ENCODE data around the gene BECN2.

Gene BECN2, protein sequence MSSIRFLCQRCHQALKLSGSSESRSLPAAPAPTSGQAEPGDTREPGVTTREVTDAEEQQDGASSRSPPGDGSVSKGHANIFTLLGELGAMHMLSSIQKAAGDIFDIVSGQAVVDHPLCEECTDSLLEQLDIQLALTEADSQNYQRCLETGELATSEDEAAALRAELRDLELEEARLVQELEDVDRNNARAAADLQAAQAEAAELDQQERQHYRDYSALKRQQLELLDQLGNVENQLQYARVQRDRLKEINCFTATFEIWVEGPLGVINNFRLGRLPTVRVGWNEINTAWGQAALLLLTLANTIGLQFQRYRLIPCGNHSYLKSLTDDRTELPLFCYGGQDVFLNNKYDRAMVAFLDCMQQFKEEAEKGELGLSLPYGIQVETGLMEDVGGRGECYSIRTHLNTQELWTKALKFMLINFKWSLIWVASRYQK

DNA sequence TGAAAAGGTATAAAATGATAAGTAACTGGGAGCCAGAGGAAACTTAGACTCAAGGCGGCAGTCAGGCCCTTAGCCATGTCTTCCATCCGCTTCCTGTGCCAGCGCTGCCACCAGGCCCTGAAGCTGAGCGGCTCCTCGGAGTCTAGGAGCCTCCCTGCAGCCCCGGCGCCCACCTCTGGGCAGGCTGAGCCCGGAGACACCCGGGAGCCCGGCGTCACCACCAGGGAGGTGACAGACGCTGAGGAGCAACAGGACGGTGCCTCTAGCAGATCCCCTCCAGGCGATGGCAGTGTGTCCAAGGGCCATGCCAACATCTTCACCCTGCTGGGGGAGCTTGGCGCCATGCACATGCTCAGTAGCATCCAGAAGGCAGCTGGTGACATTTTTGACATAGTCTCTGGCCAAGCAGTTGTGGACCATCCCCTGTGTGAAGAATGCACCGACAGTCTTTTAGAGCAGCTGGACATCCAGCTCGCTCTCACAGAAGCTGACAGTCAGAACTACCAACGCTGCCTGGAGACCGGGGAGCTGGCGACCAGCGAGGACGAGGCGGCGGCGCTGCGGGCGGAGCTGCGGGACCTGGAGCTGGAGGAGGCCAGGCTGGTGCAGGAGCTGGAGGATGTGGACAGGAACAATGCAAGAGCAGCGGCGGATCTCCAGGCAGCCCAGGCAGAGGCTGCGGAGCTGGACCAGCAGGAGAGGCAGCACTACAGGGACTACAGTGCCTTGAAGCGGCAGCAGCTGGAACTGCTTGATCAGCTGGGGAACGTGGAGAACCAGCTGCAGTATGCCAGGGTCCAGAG is at the start of gene BECN2:
Gene BECN2 (plus strand): TSS at position 76 of the 803 bp plus-strand sequence. CDS start 0 bp downstream, at position 76.
- no peak for DNase-seq

DNA sequence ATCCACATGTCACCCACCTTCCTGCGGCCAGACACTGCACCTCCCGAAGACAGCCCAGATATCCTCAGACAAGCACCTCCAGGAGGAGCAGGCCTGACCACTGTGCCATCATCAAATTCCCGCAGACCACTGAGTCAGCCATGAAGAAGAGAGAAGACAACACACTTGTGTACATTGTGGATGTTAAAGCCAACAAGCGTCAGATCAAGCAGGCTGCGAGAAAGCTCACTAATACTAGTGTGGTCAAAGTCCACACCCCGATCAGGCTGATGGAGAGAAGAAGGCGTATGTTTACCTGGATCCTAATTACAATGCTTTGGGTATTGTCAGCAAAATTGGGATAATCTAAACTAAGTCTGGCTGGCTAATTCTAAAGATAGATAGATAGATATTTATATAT is 41.4 kb upstream of the BECN2 start:
- DNase-seq = no peak

DNA sequence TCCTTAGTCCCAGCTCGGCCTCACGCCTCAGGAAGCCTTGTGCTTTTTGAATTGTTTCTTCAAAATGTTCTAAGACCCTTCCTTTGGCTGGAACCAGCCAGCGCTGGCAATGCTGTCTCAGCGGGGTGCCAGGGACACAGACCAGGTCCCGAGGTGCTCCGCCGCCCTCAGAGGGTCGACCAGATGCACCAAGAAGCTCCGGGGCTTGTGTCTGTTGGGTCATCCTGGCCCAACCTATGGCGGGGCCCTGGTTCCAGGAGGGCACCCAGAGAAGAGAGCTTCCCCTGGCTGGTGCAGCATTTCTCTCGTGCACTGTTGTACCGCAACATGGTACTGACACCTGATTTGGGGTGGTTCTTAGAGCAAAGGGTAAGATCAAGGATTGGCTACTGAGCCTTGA is 40.1 kb upstream of the BECN2 start:
- DNase-seq = no peak

DNA sequence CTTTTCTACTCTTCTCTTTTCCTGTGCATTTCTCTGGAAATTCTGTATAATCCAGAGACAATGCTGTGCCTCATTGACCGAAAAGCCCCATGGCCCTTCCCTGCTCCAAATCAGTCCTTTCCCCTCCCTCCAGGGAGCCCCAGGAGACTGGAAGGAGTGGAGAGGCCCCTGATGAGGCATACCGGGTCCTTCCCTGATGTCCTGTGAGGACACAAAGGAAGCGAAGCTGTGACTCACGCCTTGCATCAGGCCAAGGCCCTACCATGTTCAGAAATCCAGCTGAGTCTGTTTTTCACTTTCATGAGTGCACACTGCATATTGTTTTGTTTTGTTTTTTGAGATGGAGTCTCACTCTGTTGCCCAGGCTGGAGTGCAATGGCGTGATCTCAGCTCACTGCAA is 38.7 kb upstream of the BECN2 start:
- DNase-seq = no peak

DNA sequence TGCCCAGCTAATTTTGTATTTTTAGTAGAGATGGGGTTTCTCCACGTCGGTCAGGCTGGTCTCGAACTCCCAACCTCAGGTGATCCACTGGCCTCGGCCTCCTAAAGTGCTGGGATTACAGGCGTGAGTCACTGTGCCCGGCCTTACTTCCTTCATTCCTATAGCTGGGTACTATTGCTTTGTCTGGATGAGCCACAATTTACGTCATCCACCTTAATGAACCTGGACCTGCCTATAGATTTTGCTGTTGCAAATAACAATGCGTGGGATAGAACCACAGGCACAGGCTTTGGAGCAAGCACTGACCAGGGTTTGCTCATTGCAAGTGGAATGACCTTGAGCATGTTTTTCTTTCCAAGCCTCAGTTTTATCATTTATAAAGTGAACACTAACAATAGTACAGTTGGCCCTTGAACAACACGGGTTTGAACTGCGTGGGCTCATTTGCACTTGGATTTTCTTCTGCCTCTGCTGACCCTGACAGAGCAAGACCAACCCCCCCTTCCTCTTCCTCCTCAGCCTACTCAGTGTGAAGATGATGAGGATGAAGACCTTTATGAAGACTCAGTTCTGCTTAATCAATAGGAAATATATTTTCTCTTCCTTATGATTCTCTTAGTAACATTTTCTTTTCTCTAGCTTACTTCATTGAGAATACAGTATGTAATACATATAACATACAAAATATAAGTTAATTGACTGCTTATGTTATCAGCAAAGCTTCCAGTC is 33.3 kb upstream of the BECN2 start:
- no peak for DNase-seq

DNA sequence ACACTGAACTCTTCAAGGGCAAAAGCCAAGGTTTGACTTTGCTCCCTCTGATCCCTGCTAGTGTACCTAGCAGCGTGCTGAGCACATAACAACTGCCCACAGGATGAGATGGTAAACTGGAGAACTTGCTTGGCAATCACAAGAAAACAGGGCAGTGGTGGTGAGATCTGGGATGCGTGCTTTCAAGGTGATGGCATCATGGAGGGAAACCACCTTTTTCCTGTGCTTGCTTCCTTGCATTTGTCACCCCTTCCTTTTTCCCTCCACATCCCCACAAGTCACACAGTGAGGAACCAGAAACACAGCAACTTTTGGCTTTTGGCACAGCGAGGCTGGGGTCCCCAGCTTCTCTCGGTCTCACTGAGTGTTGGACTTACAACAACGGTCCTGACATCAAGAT is 31.4 kb upstream of the BECN2 start:
- DNase-seq = no peak

DNA sequence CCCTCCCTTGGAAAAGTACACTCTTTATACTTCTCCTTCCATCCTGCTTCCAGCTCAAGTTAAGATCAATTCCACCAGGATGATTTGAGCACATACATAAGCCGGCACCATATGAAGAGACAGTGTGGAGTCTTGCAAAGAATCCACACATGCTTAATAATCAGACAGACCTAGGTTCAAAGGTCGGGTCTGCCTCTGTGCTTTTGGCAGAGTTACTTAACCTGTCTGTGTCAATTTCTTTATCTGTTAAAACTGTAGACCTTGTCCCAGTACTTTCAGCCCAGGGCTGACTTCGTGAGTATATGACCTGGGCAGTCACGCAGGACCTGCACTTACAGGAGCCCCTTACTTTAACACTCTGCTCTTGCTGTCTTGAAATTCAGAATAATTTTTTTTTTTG is 30.2 kb upstream of the BECN2 start:
- DNase-seq = no peak

DNA sequence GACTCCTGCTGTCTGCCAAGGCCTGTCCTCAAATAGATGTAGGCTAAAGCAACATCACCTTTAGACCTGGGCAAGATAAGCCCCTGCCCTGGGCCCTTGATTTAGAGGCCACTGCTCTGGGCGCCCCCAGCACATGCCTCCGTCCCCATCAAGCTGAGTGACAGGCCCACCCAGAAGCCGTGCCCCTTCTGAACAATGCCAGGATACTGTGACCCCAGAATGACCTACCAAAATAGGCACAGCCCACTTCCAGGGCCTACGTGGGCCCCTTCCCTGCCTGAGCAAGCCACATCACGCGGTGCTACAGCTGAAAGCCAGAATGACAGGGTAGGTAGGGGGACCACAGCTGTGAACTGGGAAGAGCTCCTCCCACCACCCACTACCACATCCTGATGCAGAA is 24.7 kb upstream of the BECN2 start:
- no peak for DNase-seq

DNA sequence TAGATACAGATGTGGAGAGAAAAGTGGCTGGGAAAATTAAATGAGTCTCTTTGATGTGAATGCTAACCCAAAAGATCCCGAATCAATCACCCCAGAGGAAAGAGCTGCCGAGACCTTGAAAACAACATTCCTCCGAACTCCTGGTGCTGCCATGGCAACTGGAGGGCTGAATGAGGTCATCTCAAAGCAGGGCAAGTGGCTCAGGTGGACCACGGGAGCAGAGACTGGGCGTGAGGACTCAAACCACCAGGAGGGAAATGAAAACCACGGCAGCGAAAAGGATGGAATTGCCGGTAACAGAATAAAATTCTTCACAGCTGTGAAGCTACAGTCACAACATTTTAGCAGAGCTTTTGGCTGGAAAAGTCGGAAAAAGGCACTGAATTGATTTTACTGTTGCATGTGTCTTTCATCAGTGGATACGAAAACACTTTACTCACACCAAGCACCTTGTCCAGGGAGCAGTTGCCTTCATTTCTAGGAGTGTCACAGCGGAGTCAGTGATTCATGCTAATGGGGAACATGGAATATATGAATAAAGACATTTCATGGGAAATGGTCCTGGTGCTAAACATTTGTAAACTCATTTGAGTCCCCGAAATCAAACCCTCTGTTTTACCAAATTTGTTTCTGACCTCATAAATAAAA is 23.2 kb upstream of the BECN2 start:
- no peak for DNase-seq

DNA sequence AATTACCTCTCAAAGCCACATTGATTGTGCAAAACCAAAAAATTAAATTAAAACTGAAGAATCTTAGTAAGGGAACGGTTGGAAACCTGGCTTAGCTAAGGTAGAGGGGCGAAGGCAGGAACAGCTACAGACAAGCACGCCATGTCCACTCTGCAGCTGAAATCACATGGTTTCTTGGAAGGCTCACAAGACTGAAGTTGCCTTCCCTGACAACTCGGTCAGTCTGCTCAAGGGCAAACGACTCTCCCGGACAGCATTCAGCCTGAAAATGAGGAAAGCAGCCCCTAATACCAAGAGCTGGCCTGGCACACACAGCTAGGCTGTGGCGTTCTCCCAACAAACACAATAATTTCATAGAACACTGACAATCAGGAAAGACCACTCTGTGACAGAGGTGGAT is 22.7 kb upstream of the BECN2 start:
- no peak for DNase-seq

DNA sequence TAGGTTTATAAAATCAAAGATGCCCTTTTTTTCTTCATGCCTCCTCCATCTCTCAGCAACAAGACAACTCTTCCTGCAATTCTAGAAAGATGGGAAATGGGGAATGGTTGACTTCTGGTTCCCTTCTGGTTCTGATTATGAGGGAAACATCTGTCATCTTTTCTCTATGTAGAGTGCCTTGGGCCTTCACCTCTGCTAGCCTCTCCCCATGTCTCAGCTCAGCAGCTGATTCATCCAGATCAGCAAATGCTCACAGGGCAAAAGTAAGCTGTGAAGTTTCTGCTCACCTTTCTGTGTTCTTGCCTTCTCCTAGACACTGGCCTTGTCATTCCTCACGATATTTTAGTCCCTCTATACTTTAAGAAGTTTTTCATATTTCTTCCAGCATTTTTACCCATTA is 17.8 kb upstream of the BECN2 start:
- no peak for DNase-seq

DNA sequence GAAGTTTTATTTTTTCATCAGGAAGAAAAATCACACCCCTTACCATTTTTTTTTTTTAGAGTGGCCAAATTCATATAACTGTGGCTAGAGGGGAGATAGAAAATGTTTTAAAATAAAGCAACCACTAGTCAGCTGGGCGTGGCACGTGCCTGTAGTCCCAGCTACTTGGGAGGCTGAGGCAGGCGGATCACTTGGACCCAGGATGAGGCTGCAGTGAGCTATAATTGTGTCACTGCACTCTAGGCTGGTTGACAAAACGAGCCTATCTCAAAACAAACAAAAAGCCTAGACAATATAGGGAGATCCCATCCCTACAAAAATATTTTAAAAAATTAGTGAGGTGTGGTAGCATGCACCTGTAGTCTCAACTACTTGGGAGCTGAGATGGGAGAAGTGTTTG is 14.8 kb upstream of the BECN2 start:
- DNase-seq = no peak

DNA sequence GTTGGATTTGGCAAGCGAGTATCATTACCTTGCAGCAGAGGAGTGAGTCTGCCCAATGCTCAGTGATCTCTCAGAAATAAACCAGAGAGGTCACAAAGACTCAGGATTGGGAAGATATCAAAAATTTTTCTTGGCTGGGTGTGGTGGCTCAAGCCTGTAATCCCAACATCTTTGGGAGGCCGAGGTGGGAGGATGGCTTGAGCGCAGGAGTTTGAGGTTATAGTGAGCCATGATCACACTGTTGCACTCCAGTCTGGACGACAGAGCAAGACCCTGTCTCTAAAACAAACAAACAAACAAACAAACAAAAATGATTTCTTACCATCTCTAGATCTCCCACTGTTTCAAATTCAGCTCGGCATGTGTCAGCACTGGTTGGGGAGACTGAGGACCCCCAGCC is 13.3 kb upstream of the BECN2 start:
- no peak for DNase-seq

DNA sequence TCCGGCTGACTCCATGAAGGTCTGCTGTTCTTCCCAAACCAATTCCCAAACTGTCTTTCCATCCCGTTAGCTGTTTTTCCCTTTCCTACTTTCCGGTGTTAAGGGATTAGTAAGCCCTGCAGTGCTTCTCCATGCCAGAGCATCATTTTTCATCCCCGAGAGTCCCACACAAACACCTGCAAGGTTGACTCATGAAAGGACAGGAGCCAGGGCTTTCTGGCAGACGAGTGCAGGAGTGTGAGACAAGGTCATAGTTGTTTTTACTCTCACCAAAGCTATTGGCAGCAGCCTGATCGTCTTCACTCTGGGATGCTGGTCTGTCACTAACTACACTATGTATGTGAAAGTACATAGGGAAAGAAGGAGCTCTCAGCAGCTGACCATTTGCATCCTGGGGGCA is 10.2 kb upstream of the BECN2 start:
- DNase-seq = no peak

DNA sequence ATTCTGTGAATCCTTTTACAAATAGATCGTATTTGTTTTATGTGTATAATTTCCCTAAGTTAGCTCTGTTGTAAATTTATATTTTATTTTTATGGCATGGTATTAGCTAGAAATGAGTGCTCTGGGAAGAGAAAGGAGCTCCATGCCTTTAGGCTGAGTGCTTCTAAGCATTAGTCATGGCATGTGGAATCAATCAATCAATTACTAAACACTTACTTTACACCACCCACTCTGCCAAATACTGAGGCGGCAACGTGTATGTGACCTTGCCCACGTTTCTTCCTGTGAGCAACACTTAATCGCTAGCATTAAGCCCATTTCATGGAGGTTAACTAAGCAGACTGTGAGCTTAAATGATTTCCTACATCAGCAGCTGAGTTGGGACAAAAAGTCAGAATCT is 7.2 kb upstream of the BECN2 start:
- no peak for DNase-seq

DNA sequence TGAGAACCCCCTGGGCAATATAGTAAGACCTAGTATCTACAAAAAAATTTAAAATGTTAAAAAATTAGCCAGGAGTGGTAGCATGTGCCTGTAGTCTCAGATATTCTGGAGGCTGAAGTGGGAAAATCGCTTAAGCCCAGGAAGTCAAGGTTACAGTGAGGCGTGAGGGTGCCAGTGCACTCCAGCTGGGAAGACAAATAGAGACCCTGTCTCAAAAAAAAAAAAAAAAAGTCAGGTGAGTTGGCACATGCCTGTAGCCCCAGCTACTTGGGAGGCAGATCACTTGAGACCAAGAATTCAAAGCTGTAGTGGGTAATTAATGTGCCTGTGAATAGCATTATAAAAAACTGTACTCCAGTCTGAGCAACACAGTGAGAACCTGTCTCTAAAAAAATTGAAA is 4.6 kb downstream of the BECN2 start:
- no peak for DNase-seq

DNA sequence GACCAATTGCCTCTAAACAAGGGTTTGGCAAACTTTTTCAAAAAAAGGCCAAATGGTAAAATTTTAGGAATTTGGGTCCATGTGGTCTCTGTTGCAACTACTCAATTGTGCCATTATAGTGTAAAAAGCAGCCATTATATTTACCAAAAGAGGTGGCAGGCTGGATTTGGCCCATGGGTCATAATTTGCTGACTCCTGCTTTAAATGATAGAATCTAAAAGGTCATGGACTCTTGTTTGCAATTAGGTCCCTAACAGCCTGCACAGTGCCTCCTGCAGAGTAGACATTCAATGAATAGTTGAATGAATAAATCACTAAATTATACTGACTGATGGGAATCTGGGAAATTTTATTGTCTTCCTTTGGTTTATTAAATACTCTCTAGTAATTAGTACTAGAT is 6.2 kb downstream of the BECN2 start:
- DNase-seq = no peak

DNA sequence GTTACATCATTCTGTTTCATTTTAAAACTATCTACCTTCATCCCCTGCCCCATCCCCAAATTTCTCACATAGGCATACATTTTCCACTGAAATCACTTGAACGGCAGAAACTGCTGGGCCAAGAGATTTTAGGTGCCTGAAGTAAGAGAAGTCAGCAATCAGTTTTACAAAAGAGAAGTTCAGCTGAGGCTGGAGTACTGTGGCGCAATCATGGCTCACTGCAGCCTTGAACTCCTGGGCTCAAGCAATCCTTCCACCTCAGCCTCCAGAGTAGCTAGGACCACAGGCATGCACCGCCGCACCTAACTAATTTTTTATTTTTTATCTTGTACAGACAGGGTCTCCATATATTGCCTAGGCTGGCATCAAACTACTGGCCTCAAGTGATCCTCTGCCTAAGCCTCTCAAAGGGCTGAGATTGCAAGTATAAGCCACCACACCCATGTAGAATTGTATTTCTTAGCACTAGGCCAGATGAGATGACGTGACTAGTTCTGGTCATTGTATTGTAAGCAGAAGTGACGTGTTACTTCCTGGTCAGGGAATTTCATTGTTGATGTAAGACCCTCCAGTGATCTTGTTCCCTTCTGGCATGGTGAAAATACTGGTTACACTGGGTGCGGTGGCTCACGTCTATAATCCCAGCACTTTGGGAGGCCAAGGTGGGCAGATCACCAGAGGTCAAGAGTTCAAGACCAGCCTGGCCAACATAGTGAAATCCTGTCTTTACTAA is 7.1 kb downstream of the BECN2 start:
- DNase-seq = no peak

DNA sequence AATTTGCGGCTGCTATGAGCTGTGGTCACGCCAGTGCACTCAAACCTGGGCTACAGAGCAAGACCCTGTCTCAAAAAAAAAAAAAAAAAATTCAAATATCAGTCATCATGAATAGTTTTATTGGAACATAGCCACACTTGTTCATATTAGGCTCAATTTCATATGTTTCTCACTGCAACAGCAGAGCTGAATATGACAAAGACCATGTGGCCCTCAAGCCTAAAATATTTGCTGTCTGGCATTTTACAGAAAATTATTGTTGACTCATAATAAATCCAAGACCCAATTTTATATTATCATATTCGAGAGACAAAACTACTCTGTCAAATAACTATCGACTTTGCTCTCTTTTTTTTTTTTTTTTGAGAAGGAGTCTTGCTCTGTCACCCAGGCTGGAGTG is 11.0 kb downstream of the BECN2 start:
- DNase-seq = no peak

DNA sequence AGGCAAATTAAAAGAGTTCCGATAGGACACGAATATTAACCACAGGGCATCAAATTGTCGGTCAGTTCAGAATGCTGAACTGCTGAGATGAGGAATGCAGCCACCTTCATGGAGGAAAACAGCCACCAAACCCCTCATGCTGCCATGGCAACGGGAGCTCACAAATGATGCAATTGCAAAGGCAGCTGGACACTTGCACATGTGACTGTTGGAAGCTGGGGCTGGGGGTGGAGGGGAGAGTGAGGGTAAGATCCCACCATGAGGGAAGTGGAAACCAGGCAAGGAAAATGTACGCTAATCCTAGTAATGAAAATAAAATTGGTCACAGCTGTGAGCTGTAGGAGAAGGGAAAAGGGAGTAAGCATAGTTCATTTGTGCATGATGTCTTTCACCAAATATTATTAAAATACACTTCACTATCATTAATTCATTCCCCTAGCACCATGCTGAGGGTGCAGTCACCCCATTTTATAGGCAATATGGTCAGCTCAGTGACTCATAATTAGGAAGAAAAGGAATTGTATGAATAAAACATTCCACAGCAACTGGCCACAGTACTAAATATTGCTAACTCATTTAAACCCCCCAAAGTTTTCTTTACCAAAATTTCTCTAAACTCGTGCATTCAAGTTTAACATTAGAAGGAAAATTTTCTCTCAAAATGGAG is 15.3 kb downstream of the BECN2 start:
- DNase-seq = no peak

DNA sequence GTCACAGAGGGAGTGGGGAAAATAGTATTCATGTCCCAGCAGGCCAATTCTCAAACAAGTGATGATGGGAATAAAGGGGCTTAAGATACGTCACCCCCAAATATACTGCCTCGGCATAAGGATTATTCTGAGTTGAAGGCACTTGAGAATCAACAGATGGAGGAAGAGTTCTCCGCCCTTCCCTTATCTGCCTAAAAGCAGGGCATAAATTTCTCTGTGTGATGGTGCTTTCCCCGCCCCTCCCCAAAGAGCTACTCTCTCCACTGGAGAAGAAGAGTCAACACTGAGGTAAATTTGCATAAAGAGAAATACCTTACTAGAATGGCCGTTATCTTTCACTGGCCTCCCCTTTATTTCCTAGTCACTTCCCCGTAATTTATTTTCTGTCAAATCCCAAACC is 18.7 kb downstream of the BECN2 start:
- DNase-seq = no peak

DNA sequence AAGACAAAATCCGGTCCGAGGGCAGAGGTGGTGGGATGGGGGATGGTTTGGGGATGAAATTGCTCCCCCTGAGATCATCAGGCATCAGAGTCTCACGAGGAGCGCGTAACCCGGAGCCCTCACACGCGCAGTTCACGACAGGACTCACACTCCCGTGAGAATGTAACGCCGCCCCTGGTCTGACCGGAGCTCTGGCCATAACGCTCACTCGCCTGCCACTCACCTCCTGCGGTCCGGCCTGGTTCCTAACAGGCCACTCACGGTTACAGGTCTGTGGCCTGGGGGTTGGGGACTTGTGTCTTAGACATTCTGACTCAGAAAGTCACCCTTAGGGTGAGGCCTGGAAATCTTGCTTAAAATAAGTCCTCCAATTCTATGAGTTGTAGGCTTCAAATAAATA is 21.5 kb downstream of the BECN2 start:
- DNase-seq = no peak
